GM23248 (cell line): Measurements from ENCODE around the gene SMC4.

Source experiments
- EZH2 ChIP-seq: fragments of 200-600 bp; sonication (generic); IDR thresholded peaks from 2 replicates; pipeline ENCODE4 v1.6.1; 2018; ENCODE audit warnings: antibody characterized with exemption, mild to moderate bottlenecking; ENCODE audit not compliant: insufficient read depth, poor library complexity, severe bottlenecking
- EZH2phosphoT487 ChIP-seq: fragments of 200-600 bp; sonication (generic); IDR thresholded peaks from 2 replicates; pipeline ENCODE4 v1.6.1; 2018; ENCODE audit warnings: antibody characterized with exemption, moderate library complexity, mild to moderate bottlenecking, low read depth; ENCODE audit not compliant: insufficient read depth

- TF ChIP-seq EZH2 (no peak), EZH2phosphoT487 (no peak)
Measured at GRCh38 chr3:160381470-160381869, 18.0 kb upstream of the SMC4 start.
